HTR-8/SVneo (cell line): ENCODE results near the gene C9orf43.
"Not testable (repeated sequence)": the region's sequence is repeated elsewhere in the genome, so short reads cannot be mapped to it uniquely, and the experiment has no call there.

Source experiments
- DNase-seq: peaks from one replicate; pipeline ENCODE4 v3.0.0; 2011; ENCODE audit warnings: low spot score, mixed read lengths; ENCODE audit not compliant: insufficient read length
- FAIRE-seq: peaks from 2 replicates; lab custom pipeline; 2011; peaks lifted over from hg19 to GRCh38; lab: Jason Lieb, UNC

C9orf43 gene

DNA sequence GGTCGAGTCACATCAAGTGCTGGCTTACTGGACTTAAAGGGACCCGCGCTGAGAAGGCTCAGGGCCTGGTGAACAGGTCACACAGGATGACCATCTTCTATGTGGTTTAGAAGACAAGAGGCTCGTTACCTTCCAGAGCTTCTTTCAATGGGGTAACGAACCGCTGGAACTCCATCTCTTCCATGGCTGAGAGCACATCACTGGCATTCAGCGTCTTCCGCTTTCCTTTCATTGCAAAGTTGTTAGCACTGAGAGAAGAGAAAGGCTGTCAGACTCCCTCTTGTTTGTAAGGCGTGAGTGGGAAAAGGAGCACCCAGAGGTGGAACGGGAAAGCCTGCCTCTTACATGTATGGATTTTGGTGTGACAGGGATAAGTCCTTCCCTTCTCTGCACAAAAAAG, 1.1 kb upstream of the C9orf43 start:
- FAIRE-seq (no peak), DNase-seq (no peak)

GRCh38 chr9:113409883-113410206, 702 bp upstream of the C9orf43 start:
- DNase-seq (no peak), FAIRE-seq (no peak)

- DNase-seq (no peak), FAIRE-seq (no peak)
Observed at GRCh38 chr9:113416149-113416721, 5.7 kb downstream of the C9orf43 start.

DNA sequence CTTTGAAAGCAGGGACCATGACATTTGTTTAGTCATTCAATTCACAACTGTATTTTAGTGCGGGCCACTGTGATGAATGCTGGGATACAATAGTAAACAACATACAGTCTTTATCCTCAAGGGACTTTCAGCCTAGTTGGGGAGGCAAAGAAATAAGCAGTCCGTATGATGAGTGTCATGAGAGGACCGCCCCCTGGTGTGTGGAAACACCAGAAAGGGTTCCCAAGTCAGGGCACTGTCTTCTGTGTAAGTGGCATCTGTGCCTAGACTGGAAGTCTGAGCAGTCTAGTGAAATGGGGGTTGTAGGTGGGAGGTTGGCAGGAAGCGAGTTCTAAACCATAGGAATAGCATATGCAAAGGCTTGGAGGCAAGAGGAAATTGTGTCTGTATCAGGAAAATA, 6.8 kb downstream of the C9orf43 start:
- DNase-seq (no peak), FAIRE-seq (no peak)

- no peak for DNase-seq
- FAIRE-seq = no peak
Observed at GRCh38 chr9:113421726-113422125, 11.2 kb downstream of the C9orf43 start.

- FAIRE-seq (no peak), DNase-seq (no peak)
Observed at GRCh38 chr9:113425072-113425471, 14.5 kb downstream of the C9orf43 start.

GRCh38 chr9:113426701-113427100, 16.2 kb downstream of the C9orf43 start:
- no peak for FAIRE-seq

DNA sequence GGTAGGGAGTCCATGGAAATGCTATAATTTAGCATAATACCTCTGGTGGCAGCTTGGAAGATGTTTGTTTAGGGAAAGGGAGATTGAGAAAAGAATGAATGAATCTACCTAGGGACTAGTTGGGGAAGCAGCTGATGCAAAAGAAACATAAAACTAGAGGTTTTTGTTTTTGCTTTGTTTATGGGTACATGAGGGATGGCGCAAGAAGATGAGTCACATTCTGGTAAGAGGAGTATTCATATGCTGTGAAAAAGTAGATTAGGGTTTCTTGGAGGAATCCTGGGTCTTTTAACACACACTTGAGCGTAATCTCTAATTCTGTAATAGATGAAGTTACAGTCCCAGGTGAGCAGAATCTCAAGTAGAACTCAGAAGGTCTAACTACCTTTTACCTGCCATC, 17.1 kb downstream of the C9orf43 start:
- FAIRE-seq (no peak), DNase-seq (no peak)

More at GRCh38 chr9:113426701-113427100, 16.2 kb downstream of the C9orf43 start:
- no peak for DNase-seq

DNA sequence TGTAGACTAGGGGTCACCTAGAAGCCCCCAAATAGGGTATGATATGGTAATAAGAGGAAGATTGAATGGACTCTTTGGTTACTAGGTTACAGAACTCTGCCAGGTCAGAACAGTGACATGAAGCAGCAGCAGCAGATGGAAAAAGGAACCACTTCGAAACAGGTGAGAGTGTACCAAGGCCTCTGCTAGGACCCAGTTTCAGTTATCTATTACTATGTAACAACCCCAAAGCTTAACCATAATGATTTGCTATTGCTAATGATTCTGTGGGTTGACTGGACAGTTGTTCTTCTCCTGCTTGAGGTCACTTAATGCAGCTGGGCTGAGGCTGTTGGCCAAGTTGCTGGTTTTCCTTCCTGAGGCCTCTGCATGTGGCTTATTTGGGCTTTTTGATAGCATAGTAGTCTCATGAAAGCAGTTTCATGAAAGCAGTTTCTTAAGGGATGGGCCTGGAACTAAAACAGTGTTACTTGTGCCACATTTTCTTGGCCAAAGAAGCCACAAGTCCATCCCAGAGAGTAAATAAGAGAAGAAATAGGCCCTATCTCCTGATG, 17.6 kb downstream of the C9orf43 start:
- FAIRE-seq (no peak), DNase-seq (no peak)

DNA sequence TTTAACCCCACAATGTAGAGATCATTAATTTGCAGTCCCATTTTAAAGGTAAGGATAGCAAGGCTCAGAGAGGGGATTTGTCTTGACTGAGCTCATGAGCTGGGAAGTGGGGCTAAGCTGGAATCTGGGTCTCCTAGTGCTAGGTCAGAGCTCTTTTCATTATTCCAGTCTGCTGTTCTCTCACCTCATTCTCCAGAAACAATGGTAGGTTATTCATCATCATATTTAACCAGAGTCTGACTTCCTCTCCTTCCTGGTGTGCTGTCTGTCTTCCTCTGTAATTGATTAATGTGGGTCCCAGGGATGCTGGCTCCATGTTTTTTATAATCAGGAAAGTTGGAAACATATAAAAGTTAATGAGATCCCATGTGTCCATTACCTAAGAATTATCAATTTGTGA, 20.6 kb downstream of the C9orf43 start:
- no peak for FAIRE-seq
- no peak for DNase-seq

GRCh38 chr9:113436728-113437515, 26.4 kb downstream of the C9orf43 start:
- no peak for DNase-seq
- FAIRE-seq = no peak

- not testable (repeated sequence) for FAIRE-seq
Observed at GRCh38 chr9:113437716-113438115, 27.2 kb downstream of the C9orf43 start.

DNA sequence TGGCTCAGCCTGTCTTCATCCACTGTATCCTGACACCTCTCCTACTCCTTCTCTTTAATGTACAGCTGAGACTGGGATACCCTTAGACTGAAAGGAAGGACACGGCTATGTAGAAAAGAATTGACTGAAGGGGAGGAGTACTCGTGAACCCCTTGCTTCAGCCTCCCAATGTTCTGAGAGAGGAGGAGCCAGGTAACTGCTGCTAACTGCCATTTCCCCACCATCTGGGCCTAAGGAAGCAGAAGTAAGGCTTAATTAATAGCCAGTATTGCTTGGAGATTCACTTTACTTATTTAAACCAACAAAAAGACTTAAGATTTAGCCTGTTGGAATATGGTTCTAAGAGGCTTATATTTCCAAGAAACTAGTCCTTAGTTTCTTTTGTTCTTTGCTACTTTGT, 34.2 kb downstream of the C9orf43 start:
- FAIRE-seq = no peak

More at GRCh38 chr9:113437716-113438115, 27.2 kb downstream of the C9orf43 start:
- DNase-seq = not testable (repeated sequence)

GRCh38 chr9:113446323-113446740, 35.8 kb downstream of the C9orf43 start:
- DNase-seq (peak; percentile 64), FAIRE-seq (no peak)

More for the DNA sequence above, 34.2 kb downstream of the C9orf43 start:
- no peak for DNase-seq

DNA sequence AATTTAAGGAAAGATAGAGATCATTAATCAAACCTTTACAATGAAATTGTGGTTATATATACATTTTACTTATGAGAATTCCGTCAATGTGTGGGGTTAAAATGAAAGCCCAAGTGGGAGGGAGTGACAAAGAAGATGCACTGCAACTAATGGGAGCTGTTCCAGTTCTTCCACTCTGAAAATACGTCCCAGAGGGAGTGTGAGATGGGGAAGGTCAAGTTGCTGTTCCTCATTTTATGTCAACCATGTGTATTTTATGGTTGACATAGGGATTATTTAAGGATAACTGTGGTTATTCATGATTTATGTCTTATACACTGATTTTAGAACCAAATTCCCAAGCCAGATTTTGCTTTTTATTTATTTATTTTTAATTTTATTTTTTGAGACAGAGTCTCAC, 38.8 kb downstream of the C9orf43 start:
- FAIRE-seq (no peak), DNase-seq (no peak)

DNA sequence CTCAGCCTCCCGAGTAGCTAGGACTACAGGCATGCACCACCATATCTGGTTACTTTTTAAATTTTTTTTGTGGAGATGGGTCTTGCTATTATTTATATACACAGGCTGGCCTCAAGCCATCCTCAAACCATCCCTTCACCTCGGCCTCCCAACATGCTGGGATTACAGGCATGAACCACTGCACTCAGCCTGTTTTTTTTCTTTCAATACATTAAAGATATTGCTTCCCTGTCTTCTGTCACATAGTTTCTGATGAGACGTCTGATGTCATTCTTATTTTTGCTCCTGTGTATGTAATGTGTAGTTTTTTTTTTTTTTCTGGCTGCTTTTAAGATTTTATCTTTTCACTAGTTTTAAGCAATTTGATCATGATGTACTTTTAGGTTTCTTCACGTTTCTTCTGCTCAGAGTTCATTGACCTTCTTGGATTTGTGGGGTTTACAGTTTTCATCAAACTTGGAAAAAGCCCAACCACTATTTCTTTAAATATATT, 41.6 kb downstream of the C9orf43 start:
- DNase-seq = no peak
- FAIRE-seq = no peak

DNA sequence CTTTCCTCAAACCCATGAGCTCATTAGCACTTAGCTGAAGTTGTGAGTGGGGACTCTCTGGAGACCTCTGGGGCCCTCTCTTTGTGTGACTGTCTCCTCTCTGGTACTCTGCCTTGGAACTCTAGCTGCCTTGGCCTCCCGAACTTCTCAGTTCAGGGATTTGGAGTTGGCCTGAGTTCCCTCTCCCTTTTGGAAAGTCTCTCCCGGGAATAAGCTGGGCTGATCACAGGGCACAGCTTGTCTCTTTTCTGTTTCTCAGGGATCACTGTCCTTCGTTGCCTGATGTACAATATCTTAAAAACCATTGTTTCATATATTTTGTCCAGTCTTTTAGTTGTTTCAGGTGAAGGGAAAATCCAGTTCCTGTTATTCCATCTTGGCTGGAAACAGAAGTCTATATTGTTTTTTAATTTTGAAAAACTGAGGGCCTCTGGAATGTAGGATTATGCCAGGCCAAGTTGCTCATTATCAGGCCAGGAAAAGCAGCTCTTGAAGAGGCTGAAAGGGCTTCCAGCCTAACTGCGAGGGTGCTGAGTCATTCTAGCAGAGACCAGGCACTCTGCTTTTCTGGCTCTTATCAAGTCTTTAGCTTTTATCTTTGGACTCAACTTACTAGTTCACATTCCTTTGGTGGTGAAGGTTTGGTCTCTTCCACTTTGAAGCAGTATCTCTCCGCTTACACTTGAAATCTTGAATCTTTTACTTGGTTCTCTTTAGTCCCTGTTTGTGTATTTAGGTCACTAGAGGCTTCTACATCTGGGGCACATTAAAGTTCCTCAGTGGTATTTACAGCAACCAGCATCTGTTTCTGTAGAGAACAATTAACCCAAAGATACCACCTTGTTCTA, 44.6 kb downstream of the C9orf43 start:
- FAIRE-seq (no peak), DNase-seq (no peak)

DNA sequence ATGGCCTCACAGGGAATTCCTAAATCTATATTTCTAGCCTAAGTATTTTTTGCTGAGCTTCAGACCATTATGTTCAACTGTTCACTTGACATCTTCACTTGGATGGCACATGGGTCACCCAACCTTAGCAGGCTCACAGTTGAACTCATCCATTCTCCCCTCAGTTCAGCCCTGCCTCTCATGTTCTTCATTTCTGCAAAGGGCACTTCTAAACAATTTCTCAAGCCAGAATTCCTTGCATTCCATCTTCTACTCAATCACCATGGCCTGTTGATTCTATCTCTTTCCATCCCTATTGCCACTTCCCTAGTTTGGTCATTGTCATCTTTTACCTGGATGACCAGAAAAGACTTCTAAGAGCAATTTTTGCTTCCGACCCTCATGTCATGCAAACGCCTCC, 45.7 kb downstream of the C9orf43 start:
- DNase-seq (no peak), FAIRE-seq (no peak)

DNA sequence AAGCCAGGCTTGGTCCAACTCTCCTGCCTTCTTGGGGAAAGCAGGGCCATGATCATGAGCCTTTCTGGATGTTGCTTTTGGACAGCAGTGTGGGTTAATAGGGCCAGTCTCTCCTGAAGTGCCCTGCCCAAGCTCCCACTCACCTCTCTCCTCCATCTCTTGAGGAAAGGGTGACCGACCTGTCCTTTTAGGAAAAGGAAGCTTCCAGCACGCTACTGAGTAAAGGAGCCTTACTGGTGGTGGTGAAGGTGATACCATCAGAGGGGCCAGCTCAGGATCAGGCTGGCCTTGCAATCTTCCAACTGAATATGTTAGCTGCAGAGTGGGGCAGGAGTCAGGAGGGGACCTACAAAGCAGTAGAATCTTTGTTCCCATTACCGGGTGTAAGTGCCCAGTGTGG, 50.7 kb downstream of the C9orf43 start:
- DNase-seq = no peak
- no peak for FAIRE-seq

DNA sequence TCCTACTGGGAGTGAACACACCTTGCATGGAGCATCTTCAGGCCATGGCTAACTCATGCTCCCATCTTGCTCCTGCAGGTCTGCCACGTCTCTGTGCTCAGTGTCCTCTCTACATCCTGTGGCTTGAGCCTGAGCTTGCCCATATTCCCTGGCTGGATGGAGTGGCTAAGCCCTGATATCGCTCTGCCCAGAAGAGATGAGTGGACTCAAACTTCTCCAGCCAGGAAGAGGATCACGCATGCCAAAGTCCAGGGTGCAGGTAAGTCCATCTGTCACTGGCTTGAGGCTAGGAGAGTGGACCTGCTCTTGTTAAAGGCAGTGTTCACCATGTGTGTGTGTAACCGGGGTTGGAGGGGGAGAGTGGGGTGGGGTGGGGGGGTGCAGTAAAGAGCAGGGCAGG, 51.4 kb downstream of the C9orf43 start:
- no peak for FAIRE-seq
- DNase-seq = no peak
